Measurements from ENCODE around the gene PAK4. TPM values are rescaled to one million over a fixed set of nuclear protein-coding genes. Genes with fewer than 3 reads are reported as not detected.

PAK4 gene
- total and polyA plus RNA-seq, 8 donors = 4.2 to 80.4 (median 24.4) TPM

DNA sequence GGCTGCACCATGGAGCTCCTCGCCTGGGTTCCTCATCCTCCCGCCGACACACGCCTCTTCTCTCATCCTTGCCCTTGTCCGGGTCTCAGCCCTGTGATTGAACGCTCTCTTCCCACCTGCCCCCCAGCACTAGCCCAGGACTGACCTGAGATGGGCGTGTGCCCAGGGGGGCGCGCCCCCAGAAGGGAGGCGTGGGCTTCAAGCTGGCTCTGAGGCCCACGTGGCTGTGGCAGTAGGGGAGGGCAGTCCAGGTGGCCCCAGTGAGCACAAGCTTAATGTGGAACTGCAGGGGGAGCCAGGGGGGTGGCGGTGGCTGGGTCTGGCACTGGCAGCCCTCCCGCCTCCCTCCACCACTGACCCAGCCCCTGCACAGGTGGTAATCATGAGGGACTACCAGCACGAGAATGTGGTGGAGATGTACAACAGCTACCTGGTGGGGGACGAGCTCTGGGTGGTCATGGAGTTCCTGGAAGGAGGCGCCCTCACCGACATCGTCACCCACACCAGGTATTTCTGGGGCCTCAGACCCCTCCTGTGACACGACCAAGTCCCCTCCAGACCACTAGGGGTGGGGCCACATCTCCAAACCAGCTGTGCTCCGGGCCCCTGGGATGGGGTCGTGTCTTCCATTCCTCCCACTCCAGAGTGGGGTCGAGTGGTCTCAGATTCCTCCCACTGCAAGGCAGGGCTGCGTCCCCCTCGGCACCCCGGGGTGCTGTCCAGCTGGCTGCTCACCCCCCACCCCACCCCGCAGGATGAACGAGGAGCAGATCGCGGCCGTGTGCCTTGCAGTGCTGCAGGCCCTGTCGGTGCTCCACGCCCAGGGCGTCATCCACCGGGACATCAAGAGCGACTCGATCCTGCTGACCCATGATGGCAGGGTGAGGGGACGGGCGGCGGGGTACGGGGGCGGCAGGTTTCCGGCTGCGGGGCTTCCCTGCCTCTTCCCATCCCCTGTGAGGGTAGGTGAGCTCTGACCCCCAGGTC is 49.3 kb downstream of the PAK4 start:
- no peak for DNase-seq
- peaks cover 0 to 15% (median 9%) of the 10 kb centered on the region in 4 donors for H3K4me1 ChIP-seq
- H3K9me3 ChIP-seq = no peaks in the 10 kb centered on the region
- no peak overlapping the region for H3K4me3 ChIP-seq
- no peak overlapping the region for H3K27ac ChIP-seq
- WGBS, 5 donors = 83 to 92% (median 90%) methylated on average over 15 to 43 of the region's 43 CpGs
- H3K27me3 ChIP-seq = no peaks in the 10 kb centered on the region
- H3K36me3 ChIP-seq = peaks cover 62 to 100% (median 100%) of the 10 kb centered on the region in 4 donors
- intact Hi-C loops (cut with DNase I; ENCODE audit: low total_unique reads) = no loop called here
- TF ChIP-seq EP300 (IDR thresholded peaks at IDR 0.05) (no peak), POLR2A (IDR thresholded peaks at IDR 0.05) (no peak), POLR2AphosphoS5 (IDR thresholded peaks at IDR 0.05) (no peak)
- TF ChIP-seq, protein P1, sequence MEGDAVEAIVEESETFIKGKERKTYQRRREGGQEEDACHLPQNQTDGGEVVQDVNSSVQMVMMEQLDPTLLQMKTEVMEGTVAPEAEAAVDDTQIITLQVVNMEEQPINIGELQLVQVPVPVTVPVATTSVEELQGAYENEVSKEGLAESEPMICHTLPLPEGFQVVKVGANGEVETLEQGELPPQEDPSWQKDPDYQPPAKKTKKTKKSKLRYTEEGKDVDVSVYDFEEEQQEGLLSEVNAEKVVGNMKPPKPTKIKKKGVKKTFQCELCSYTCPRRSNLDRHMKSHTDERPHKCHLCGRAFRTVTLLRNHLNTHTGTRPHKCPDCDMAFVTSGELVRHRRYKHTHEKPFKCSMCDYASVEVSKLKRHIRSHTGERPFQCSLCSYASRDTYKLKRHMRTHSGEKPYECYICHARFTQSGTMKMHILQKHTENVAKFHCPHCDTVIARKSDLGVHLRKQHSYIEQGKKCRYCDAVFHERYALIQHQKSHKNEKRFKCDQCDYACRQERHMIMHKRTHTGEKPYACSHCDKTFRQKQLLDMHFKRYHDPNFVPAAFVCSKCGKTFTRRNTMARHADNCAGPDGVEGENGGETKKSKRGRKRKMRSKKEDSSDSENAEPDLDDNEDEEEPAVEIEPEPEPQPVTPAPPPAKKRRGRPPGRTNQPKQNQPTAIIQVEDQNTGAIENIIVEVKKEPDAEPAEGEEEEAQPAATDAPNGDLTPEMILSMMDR (IDR thresholded peaks at IDR 0.05) = no peak

DNA sequence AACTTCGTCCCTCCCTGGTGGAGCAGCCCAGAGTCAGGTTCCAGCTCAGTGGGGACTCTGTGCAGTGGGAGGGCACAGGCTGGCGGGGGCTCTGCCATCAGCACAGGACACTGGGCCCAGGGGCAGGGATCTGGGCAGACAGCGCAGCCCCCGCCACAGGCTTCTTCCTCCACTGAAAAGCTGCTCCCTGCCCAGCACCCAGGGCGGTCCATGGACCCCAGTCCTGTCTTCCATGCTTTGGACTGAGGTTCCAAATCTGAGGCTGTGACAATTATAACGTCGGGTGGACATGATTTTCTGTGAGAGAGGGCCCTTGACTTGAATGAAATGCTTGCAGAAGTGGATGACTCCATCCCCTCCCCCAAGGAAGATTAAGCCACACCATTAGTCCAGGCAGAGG is 50.0 kb downstream of the PAK4 start:
- TF ChIP-seq POLR2AphosphoS5 (IDR thresholded peaks at IDR 0.05) = no peak
- TF ChIP-seq POLR2A (IDR thresholded peaks at IDR 0.05) = no peak
- TF ChIP-seq, protein P1 (IDR thresholded peaks at IDR 0.05) = no peak
- no peak for TF ChIP-seq EP300 (IDR thresholded peaks at IDR 0.05)
- Histone ChIP-seq H3K4me1 (peaks cover 0 to 7% (median 3%) of the 10 kb centered on the region in 4 donors), H3K4me3 (no peak overlapping the region), H3K36me3 (peaks cover 57 to 100% (median 99%) of the 10 kb centered on the region in 4 donors), H3K27ac (no peak overlapping the region), H3K9me3 (no peaks in the 10 kb centered on the region), H3K27me3 (no peaks in the 10 kb centered on the region)
- WGBS, 5 donors = 69 to 94% (median 89%) methylated on average over 2 to 7 of the region's 7 CpGs
- intact Hi-C loops (cut with DNase I; ENCODE audit: low total_unique reads) = no loop called here
- DNase-seq = no peak

DNA sequence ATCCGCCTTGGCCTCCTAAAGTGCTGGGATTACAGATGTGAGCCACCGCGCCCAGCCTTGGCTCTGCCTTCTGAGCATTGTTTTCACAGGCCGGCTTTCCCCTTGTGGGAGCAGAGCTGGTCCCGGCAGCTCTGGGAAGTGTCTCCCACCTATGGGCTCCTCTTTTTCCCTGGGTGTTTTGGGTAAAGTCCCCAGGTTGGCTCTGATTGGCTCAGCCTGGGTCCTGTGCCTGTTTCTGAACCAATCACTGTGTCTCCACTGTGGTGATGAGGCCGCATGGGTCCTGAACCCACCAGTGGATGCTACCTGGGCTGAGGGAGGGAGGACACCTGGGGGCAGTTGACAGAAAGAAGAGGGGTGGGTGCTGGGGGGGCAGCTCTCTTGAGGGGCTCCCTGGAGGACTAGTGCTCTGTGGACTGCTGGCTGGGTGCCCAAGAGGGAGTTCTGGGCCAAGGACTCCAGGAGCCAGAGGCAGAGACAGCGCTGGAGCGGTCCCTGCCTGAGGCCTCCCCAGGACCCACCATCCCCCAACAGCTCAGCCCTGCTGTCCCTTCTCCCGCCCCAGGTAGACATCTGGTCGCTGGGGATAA is 51.6 kb downstream of the PAK4 start:
- H3K27me3 ChIP-seq = no peaks in the 10 kb centered on the region
- WGBS, 5 donors = 89 to 96% (median 92%) methylated on average over 8 to 10 of the region's 10 CpGs
- H3K9me3 ChIP-seq = no peaks in the 10 kb centered on the region
- no peak overlapping the region for H3K27ac ChIP-seq
- H3K4me1 ChIP-seq = no peaks in the 10 kb centered on the region
- no peak for TF ChIP-seq EP300 (IDR thresholded peaks at IDR 0.05)
- no peak for TF ChIP-seq POLR2AphosphoS5 (IDR thresholded peaks at IDR 0.05)
- TF ChIP-seq, protein P1 (IDR thresholded peaks at IDR 0.05) = no peak
- no peak for TF ChIP-seq POLR2A (IDR thresholded peaks at IDR 0.05)
- H3K4me3 ChIP-seq = no peak overlapping the region
- DNase-seq = no peak
- peaks cover 51 to 90% (median 89%) of the 10 kb centered on the region in 4 donors for H3K36me3 ChIP-seq
- intact Hi-C loops (cut with DNase I; ENCODE audit: low total_unique reads) = no loop called here

DNA sequence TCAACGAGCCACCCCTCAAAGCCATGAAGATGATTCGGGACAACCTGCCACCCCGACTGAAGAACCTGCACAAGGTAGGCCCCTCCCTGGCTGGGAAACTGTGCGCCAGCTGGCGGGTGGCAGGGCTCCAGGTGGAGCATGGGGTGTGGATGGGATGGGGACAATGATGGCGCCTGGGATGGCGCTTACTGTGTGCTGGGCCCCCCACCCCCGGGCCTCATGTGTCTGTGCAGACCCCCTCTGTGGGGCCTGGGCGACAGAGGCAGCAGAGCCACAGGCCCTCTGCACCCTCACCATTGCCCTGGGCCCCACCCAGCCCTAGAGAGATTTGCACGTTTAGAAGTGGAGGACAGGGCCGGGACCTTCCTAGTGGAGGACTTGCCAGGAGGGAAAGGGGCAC is 52.1 kb downstream of the PAK4 start:
- intact Hi-C loops (cut with DNase I; ENCODE audit: low total_unique reads) = no loop called here
- Histone ChIP-seq H3K4me3 (no peak overlapping the region), H3K36me3 (peaks cover 47 to 85% (median 84%) of the 10 kb centered on the region in 4 donors), H3K27ac (no peak overlapping the region), H3K9me3 (no peaks in the 10 kb centered on the region), H3K27me3 (no peaks in the 10 kb centered on the region), H3K4me1 (no peaks in the 10 kb centered on the region)
- WGBS, 5 donors = 90 to 92% (median 90%) methylated on average over 8 to 11 of the region's 11 CpGs
- DNase-seq = no peak
- no peak for TF ChIP-seq POLR2A (IDR thresholded peaks at IDR 0.05)
- TF ChIP-seq POLR2AphosphoS5 (IDR thresholded peaks at IDR 0.05) = no peak
- no peak for TF ChIP-seq EP300 (IDR thresholded peaks at IDR 0.05)
- TF ChIP-seq, protein P1 (IDR thresholded peaks at IDR 0.05) = no peak
